Transverse colon (tissue), 4 donors: Measurements from ENCODE around the gene MEN1. TPM values are rescaled to one million over a fixed set of nuclear protein-coding genes. Genes with fewer than 3 reads are reported as not detected.

Experiments used
- DNase-seq: peaks from one replicate; pipeline ENCODE4 v3.0.0-alpha.2; 2019
- H3K27ac ChIP-seq, 4 donors: fragments of 200-600 bp; sonication (generic); 2 replicates each; pipeline ENCODE4 v1.5.1; 2016 to 2018; ENCODE audit warnings: inconsistent platforms in 4 of 4
- H3K27me3 ChIP-seq: fragments of 200-600 bp; sonication (generic); 2 replicates; pipeline ENCODE4 v1.5.1; 2017; ENCODE audit warnings: inconsistent platforms
- H3K36me3 ChIP-seq, 4 donors: fragments of 200-600 bp; sonication (generic); 2 replicates each; pipeline ENCODE4 v1.5.1; 2017 to 2019; ENCODE audit warnings: inconsistent platforms in 4 of 4
- H3K4me1 ChIP-seq, 4 donors: fragments of 200-600 bp; sonication (generic); 2 replicates each; pipeline ENCODE4 v1.5.1; 2017 to 2020; ENCODE audit warnings: inconsistent platforms in 4 of 4
- H3K4me3 ChIP-seq, 4 donors: fragments of 200-600 bp; sonication (generic); 1 replicate in 1 of 4; 2 replicates in 3 of 4; pipeline versions ENCODE4 v1.5.1 to v1.6.1; 2017 to 2019; ENCODE audit warnings: inconsistent platforms in 4 of 4
- H3K9me3 ChIP-seq, 2 donors: fragments of 200-600 bp; sonication (generic); 2 replicates each; pipeline ENCODE4 v1.5.1; 2017 to 2019; ENCODE audit warnings: inconsistent platforms in 2 of 2
- CTCF ChIP-seq, 5 experiments: fragments of 200-600 bp in 3 of 5; fragments of 450-650 bp in 2 of 5; sonication (generic) in 3 of 5; IDR thresholded peaks; 1 replicate in 2 of 5; 2 replicates in 3 of 5; pipeline ENCODE4 v1.5.1; 2016 to 2017; ENCODE audit warnings: antibody characterized with exemption in 5 of 5, inconsistent platforms in 3 of 5, mild to moderate bottlenecking in 2 of 5, moderate library complexity in 1 of 5
- EP300 ChIP-seq: sonication (generic); formaldehyde crosslinking; IDR thresholded peaks from one replicate; pipeline ENCODE4 v1.6.1; 2017; ENCODE audit warnings: antibody characterized with exemption, low read depth
- POLR2A ChIP-seq: fragments of 450-650 bp; IDR thresholded peaks from one replicate; pipeline ENCODE4 v1.6.1; 2016; ENCODE audit warnings: antibody characterized with exemption, mild to moderate bottlenecking, moderate library complexity
- POLR2AphosphoS5 ChIP-seq, 3 donors: sonication (generic); formaldehyde crosslinking; IDR thresholded peaks; one replicate each; pipeline ENCODE4 v1.6.1; 2016; ENCODE audit warnings: antibody characterized with exemption in 3 of 3
- WGBS, 2 donors: methylation state at CpG; one replicate each; pipeline ENCODE4 v1.1.5; 2018; ENCODE audit warnings: low coverage in 1 of 2; 5-methylcytosine and 5-hydroxymethylcytosine counted together
- in situ Hi-C, 4 donors: fragments of 200-750 bp; cut with MboI; loops; one replicate each; pipeline versions ENCODE4 v1.15.0 to v1.15.1; 2017; ENCODE audit warnings: low sequenced_read_pairs in 3 of 4, low pct_ligation_motif_present in 1 of 4, low pct_unique_long_range_greater_than_20kb in 1 of 4
- intact Hi-C: fragments of 100-400 bp; cut with DNase I; formaldehyde crosslinking; loops from one replicate; pipeline ENCODE4 v1.15.1; 2023; ENCODE audit warnings: low total_unique reads
- total RNA-seq, 4 donors: library from RNA; depleted of rRNA; stranded (reverse); fragments of >200 nt; gene quantifications; one replicate each; pipeline ENCODE4 v1.1.0, GENCODE V29; 2016

The MEN1 gene
- total RNA-seq, 4 donors from 2014 or later, result 19.5 to 30.3 (median 25.4) TPM

- WGBS, 2 donors, result 90 to 94% methylated on average over 16 to 26 of the region's 26 CpGs
- no peak for DNase-seq
- intact Hi-C loops, result no loop called here
- Histone ChIP-seq H3K4me1 (peaks cover 0 to 6% (median 2%) of the 10 kb centered on the region in 4 donors), H3K27me3 (no peaks in the 10 kb centered on the region), H3K4me3 (no peak overlapping the region), H3K27ac (no peak overlapping the region), H3K9me3 (no peaks in the 10 kb centered on the region), H3K36me3 (no peaks in the 10 kb centered on the region)
- in situ Hi-C loops, result no loop called here
- no peak for TF ChIP-seq POLR2AphosphoS5 (IDR thresholded peaks at IDR 0.05)
- TF ChIP-seq POLR2A, result no peak
- no peak for TF ChIP-seq CTCF (IDR thresholded peaks at IDR 0.05)
- no peak for TF ChIP-seq EP300
These were observed 56.0 kb downstream of the MEN1 start for GRCh38 chr11:64754124-64754918.

Other genes starting within 250 kb of the MEN1 start
- gene SLC22A12, start 219.3 kb downstream of the MEN1 start, total RNA-seq, result not detected
- 1 to 10 TPM; 2.9 to 7.4 (median 6.8) TPM for gene NRXN2, start 87.4 kb downstream of the MEN1 start, total RNA-seq
- 10 to 100 TPM; 12.1 to 24.3 (median 17.3) TPM for gene RASGRP2, start 66.4 kb downstream of the MEN1 start, total RNA-seq
- gene PYGM, start 50.6 kb downstream of the MEN1 start, total RNA-seq, result 1 to 10 TPM; 1.2 to 7.9 (median 2.2) TPM
- gene SF1, start 32.0 kb downstream of the MEN1 start, total RNA-seq, result 100 to 1,000 TPM; 196 to 458 (median 377) TPM
- gene MAP4K2, start 7.3 kb downstream of the MEN1 start, total RNA-seq, result 100 to 1,000 TPM in 2 of 4 donors, 10 to 100 TPM in 2; 10.1 to 369 (median 90.9) TPM
- 10 to 100 TPM; 32.6 to 82.3 (median 46.9) TPM for gene CDC42BPG, start 34.1 kb upstream of the MEN1 start, total RNA-seq
- gene EHD1, start 68.1 kb upstream of the MEN1 start, total RNA-seq, result 100 to 1,000 TPM in 2 of 4 donors, 10 to 100 TPM in 2; 67.9 to 202 (median 116) TPM
- gene ATG2A, start 106.7 kb upstream of the MEN1 start, total RNA-seq, result 10 to 100 TPM; 30.1 to 82.3 (median 46.4) TPM
- gene PPP2R5B, start 114.1 kb upstream of the MEN1 start, total RNA-seq, result 10 to 100 TPM; 16.7 to 38.1 (median 26.8) TPM
- 1 to 10 TPM in 1 of 4 donors, not detected in 3; 6.0 TPM for gene GPHA2, start 125.3 kb upstream of the MEN1 start, total RNA-seq
- gene MAJIN, start 161.6 kb upstream of the MEN1 start, total RNA-seq, result not detected
- gene BATF2, start 186.4 kb upstream of the MEN1 start, total RNA-seq, result 10 to 100 TPM in 3 of 4 donors, 1 to 10 TPM in 1; 4.0 to 13.9 (median 11.2) TPM
- gene ARL2, start 203.6 kb upstream of the MEN1 start, total RNA-seq, result 100 to 1,000 TPM in 1 of 4 donors, 10 to 100 TPM in 3; 28.4 to 147 (median 85.8) TPM
- 10 to 100 TPM in 3 of 4 donors, 1 to 10 TPM in 1; 1.9 to 53.3 (median 35.9) TPM for gene SNX15, start 216.9 kb upstream of the MEN1 start, total RNA-seq
- 100 to 1,000 TPM in 1 of 4 donors, 10 to 100 TPM in 2, 1 to 10 TPM in 1; 3.7 to 105 (median 12.9) TPM for gene SAC3D1, start 230.7 kb upstream of the MEN1 start, total RNA-seq
- gene NAALADL1, start 248.0 kb upstream of the MEN1 start, total RNA-seq, result 100 to 1,000 TPM in 1 of 4 donors, 10 to 100 TPM in 2, not detected in 1; 13.8 to 105 (median 75.6) TPM